Measurements from ENCODE around the gene ZCCHC8. TPM values are rescaled to one million over a fixed set of nuclear protein-coding genes. Genes with fewer than 3 reads are reported as not detected.
"Not testable (repeated sequence)": the region's sequence is repeated elsewhere in the genome, so short reads cannot be mapped to it uniquely, and the experiment has no call there.

The ZCCHC8 gene
- total RNA-seq, 8 experiments from 2014 or later: 13.4 to 34.1 (median 22.2) TPM

GRCh38 chr12:122523280-122523679 lies 22.5 kb upstream of the ZCCHC8 start:
- Histone ChIP-seq H3K4me1 (replicated peaks in 1 of 2) (peaks cover 7 to 23% of the 10 kb centered on the region in 2 donors), H3K4me3 (no peak overlapping the region), H3K27ac (no peak overlapping the region)
- in situ Hi-C loops (cut with MboI; ENCODE audit: low pct_unique_long_range_greater_than_20kb in 2 of 9, low sequenced_read_pairs in 9 of 9, unreplicated experiment in 9 of 9): no loop called here
- no peak for ATAC-seq (replicated peaks in 6 of 8)
- WGBS, 10 experiments: 0 to 100% (median 75%) methylated on average over 1 to 8 of the region's 8 CpGs

- ATAC-seq (replicated peaks in 6 of 8): no peak
- 79 to 100% (median 100%) methylated on average over 1 to 4 of the region's 4 CpGs; no CpG with 5 or more reads in 1 of the 10 experiments for WGBS, 10 experiments
- Histone ChIP-seq H3K27ac (no peak overlapping the region), H3K4me3 (no peak overlapping the region), H3K4me1 (replicated peaks in 1 of 2) (peaks cover 7 to 18% of the 10 kb centered on the region in 2 donors)
- in situ Hi-C loops (cut with MboI; ENCODE audit: low pct_unique_long_range_greater_than_20kb in 2 of 9, low sequenced_read_pairs in 9 of 9, unreplicated experiment in 9 of 9): no loop called here
Measured at GRCh38 chr12:122520676-122521075, 19.9 kb upstream of the ZCCHC8 start.

GRCh38 chr12:122519418-122519817 lies 18.7 kb upstream of the ZCCHC8 start:
- Histone ChIP-seq H3K4me3 (no peak overlapping the region), H3K4me1 (replicated peaks in 1 of 2) (peaks cover 7 to 16% of the 10 kb centered on the region in 2 donors), H3K27ac (no peak overlapping the region)
- WGBS, 10 experiments: 82 to 100% (median 100%) methylated on average over 1 of the region's 1 CpG; no CpG with 5 or more reads in 3 of the 10 experiments
- in situ Hi-C loops (cut with MboI; ENCODE audit: low pct_unique_long_range_greater_than_20kb in 2 of 9, low sequenced_read_pairs in 9 of 9, unreplicated experiment in 9 of 9): no loop called here
- ATAC-seq (replicated peaks in 6 of 8): no peak

- Histone ChIP-seq H3K4me3 (no peak overlapping the region), H3K27ac (no peak overlapping the region), H3K4me1 (replicated peaks in 1 of 2) (peaks cover 7 to 11% of the 10 kb centered on the region in 2 donors)
- WGBS, 10 experiments: 83 to 100% (median 100%) methylated on average over 1 of the region's 1 CpG; no CpG with 5 or more reads in 3 of the 10 experiments
- in situ Hi-C loops (cut with MboI; ENCODE audit: low pct_unique_long_range_greater_than_20kb in 2 of 9, low sequenced_read_pairs in 9 of 9, unreplicated experiment in 9 of 9): no loop called here
- no peak for ATAC-seq (replicated peaks in 6 of 8)
Measured at GRCh38 chr12:122518908-122519307, 18.2 kb upstream of the ZCCHC8 start.

GRCh38 chr12:122517877-122518276 lies 17.1 kb upstream of the ZCCHC8 start:
- 40 to 100% (median 88%) methylated on average over 1 to 3 of the region's 5 CpGs; no CpG with 5 or more reads in 2 of the 10 experiments for WGBS, 10 experiments
- no peak overlapping the region for H3K27ac ChIP-seq
- H3K4me3 ChIP-seq: no peak overlapping the region
- in situ Hi-C loops (cut with MboI; ENCODE audit: low pct_unique_long_range_greater_than_20kb in 2 of 9, low sequenced_read_pairs in 9 of 9, unreplicated experiment in 9 of 9): no loop called here
- peak in 3 of 8 experiments; percentile 55 to 88 (median 87) for ATAC-seq (replicated peaks in 6 of 8)
- H3K4me1 ChIP-seq (replicated peaks in 1 of 2): peaks cover 1 to 2% of the 10 kb centered on the region in 2 donors

GRCh38 chr12:122516544-122517361 lies 16.0 kb upstream of the ZCCHC8 start:
- ATAC-seq (replicated peaks in 6 of 8): no peak
- no peaks in the 10 kb centered on the region for H3K4me1 ChIP-seq (replicated peaks in 1 of 2)
- in situ Hi-C loops (cut with MboI; ENCODE audit: low pct_unique_long_range_greater_than_20kb in 2 of 9, low sequenced_read_pairs in 9 of 9, unreplicated experiment in 9 of 9): no loop called here
- WGBS, 10 experiments: 90 to 100% (median 92%) methylated on average over 3 to 13 of the region's 13 CpGs
- H3K27ac ChIP-seq: no peak overlapping the region
- H3K4me3 ChIP-seq: no peak overlapping the region

- ATAC-seq (replicated peaks in 6 of 8): no peak
Measured at GRCh38 chr12:122515275-122515674, 14.5 kb upstream of the ZCCHC8 start.

GRCh38 chr12:122513660-122514059 lies 12.9 kb upstream of the ZCCHC8 start:
- Histone ChIP-seq H3K27ac (no peak overlapping the region), H3K4me3 (no peak overlapping the region), H3K4me1 (replicated peaks in 1 of 2) (no peaks in the 10 kb centered on the region)
- WGBS, 10 experiments: 80 to 100% (median 96%) methylated on average over 1 to 4 of the region's 4 CpGs; no CpG with 5 or more reads in 2 of the 10 experiments
- in situ Hi-C loops (cut with MboI; ENCODE audit: low pct_unique_long_range_greater_than_20kb in 2 of 9, low sequenced_read_pairs in 9 of 9, unreplicated experiment in 9 of 9): no loop called here
- no peak for ATAC-seq (replicated peaks in 6 of 8)

More at GRCh38 chr12:122515275-122515674, 14.5 kb upstream of the ZCCHC8 start:
- in situ Hi-C loops (cut with MboI; ENCODE audit: low pct_unique_long_range_greater_than_20kb in 2 of 9, low sequenced_read_pairs in 9 of 9, unreplicated experiment in 9 of 9): no loop called here
- 50 to 100% (median 90%) methylated on average over 1 to 2 of the region's 2 CpGs; no CpG with 5 or more reads in 4 of the 10 experiments for WGBS, 10 experiments
- Histone ChIP-seq H3K27ac (no peak overlapping the region), H3K4me1 (replicated peaks in 1 of 2) (no peaks in the 10 kb centered on the region), H3K4me3 (no peak overlapping the region)

GRCh38 chr12:122513028-122513427 lies 12.3 kb upstream of the ZCCHC8 start:
- H3K27ac ChIP-seq; ATAC-seq (replicated peaks in 6 of 8); H3K4me3 ChIP-seq; in situ Hi-C loops (cut with MboI; ENCODE audit: low pct_unique_long_range_greater_than_20kb in 2 of 9, low sequenced_read_pairs in 9 of 9, unreplicated experiment in 9 of 9); H3K4me1 ChIP-seq (replicated peaks in 1 of 2): not testable (repeated sequence)
- 50 to 100% (median 75%) methylated on average over 1 to 3 of the region's 3 CpGs; no CpG with 5 or more reads in 1 of the 10 experiments for WGBS, 10 experiments

GRCh38 chr12:122508163-122508562 lies 7.4 kb upstream of the ZCCHC8 start:
- Histone ChIP-seq H3K4me1 (replicated peaks in 1 of 2) (no peaks in the 10 kb centered on the region), H3K27ac (no peak overlapping the region), H3K4me3 (no peak overlapping the region)
- in situ Hi-C loops (cut with MboI; ENCODE audit: low pct_unique_long_range_greater_than_20kb in 2 of 9, low sequenced_read_pairs in 9 of 9, unreplicated experiment in 9 of 9): no loop called here
- no peak for ATAC-seq (replicated peaks in 6 of 8)
- WGBS, 10 experiments: 85 to 100% (median 94%) methylated on average over 2 to 5 of the region's 5 CpGs

GRCh38 chr12:122506393-122506938 lies 5.7 kb upstream of the ZCCHC8 start:
- in situ Hi-C loops (cut with MboI; ENCODE audit: low pct_unique_long_range_greater_than_20kb in 2 of 9, low sequenced_read_pairs in 9 of 9, unreplicated experiment in 9 of 9): no loop called here
- 79 to 100% (median 93%) methylated on average over 1 to 5 of the region's 5 CpGs; no CpG with 5 or more reads in 1 of the 10 experiments for WGBS, 10 experiments
- ATAC-seq (replicated peaks in 6 of 8): no peak
- H3K27ac ChIP-seq: no peak overlapping the region
- H3K4me3 ChIP-seq: no peak overlapping the region
- peaks cover 0 to 2% of the 10 kb centered on the region in 2 donors for H3K4me1 ChIP-seq (replicated peaks in 1 of 2)

- in situ Hi-C loops (cut with MboI; ENCODE audit: low pct_unique_long_range_greater_than_20kb in 2 of 9, low sequenced_read_pairs in 9 of 9, unreplicated experiment in 9 of 9): no loop called here
- no peak for ATAC-seq (replicated peaks in 6 of 8)
- H3K4me3 ChIP-seq: no peak overlapping the region
- no peak overlapping the region for H3K27ac ChIP-seq
- peaks cover 0 to 7% of the 10 kb centered on the region in 2 donors for H3K4me1 ChIP-seq (replicated peaks in 1 of 2)
- WGBS, 10 experiments: 82 to 100% (median 94%) methylated on average over 1 to 10 of the region's 11 CpGs
Measured at GRCh38 chr12:122505419-122506051, 4.8 kb upstream of the ZCCHC8 start.
